ENCODE data around the gene GLIS1.

GRCh38 chr1:53526451-53527101 lies 212.4 kb downstream of the GLIS1 start:
- TF ChIP-seq CTCF (IDR thresholded peaks at IDR 0.05; ENCODE audit: control extremely low read depth in 1 of 3, insufficient read depth in 1 of 3, low read depth in 1 of 3, low read length in 3 of 3) (no peak), EGR1 (IDR thresholded peaks at IDR 0.05; ENCODE audit: borderline replicate concordance, low read depth, low read length) (no peak), ASH2L (IDR thresholded peaks at IDR 0.05; ENCODE audit: low read length) (no peak), SIN3A (conservative IDR thresholded peaks at IDR 0.05 in 1 of 2, IDR thresholded peaks at IDR 0.05 in 1 of 2; ENCODE audit: low read depth in 1 of 2, low read length in 2 of 2) (no peak), RNF2 (IDR thresholded peaks at IDR 0.05; ENCODE audit: borderline replicate concordance, low read depth, low read length, missing control alignments, poor library complexity, severe bottlenecking) (no peak), SRF (IDR thresholded peaks at IDR 0.05; ENCODE audit: low read depth, low read length) (no peak), RFX5 (IDR thresholded peaks at IDR 0.05; ENCODE audit: borderline replicate concordance, low read depth, low read length) (no peak), USF2 (IDR thresholded peaks at IDR 0.05; ENCODE audit: low read length) (no peak), EZH2 (IDR thresholded peaks at IDR 0.05; ENCODE audit: low read depth, low read length, severe bottlenecking) (no peak), JUN (IDR thresholded peaks at IDR 0.05; ENCODE audit: low read depth, low read length) (no peak)

All from H1 (cell line).